Vagina (tissue), 2 donors: ENCODE measurements around the gene GAREM1. TPM values are rescaled to one million over a fixed set of nuclear protein-coding genes. Genes with fewer than 3 reads are reported as not detected.
"Not testable (repeated sequence)": the region's sequence is repeated elsewhere in the genome, so short reads cannot be mapped to it uniquely, and the experiment has no call there.

Experiments used
- DNase-seq, 2 donors: peaks; one replicate each; pipeline ENCODE4 v3.0.0-alpha.2; 2017; ENCODE audit errors: extremely low spot score in 2 of 2
- H3K27ac ChIP-seq: fragments of 200-600 bp; sonication (generic); one replicate; pipeline ENCODE4 v1.5.1; 2019
- H3K27me3 ChIP-seq: fragments of 200-600 bp; sonication (generic); one replicate; pipeline ENCODE4 v1.5.1; 2019
- H3K36me3 ChIP-seq, 2 donors: fragments of 200-600 bp; sonication (generic); one replicate each; pipeline ENCODE4 v1.5.1; 2017 to 2019
- H3K4me1 ChIP-seq: fragments of 200-600 bp; sonication (generic); one replicate; pipeline ENCODE4 v1.5.1; 2019
- H3K4me3 ChIP-seq, 2 donors: fragments of 200-600 bp; sonication (generic); 1 replicate in 1 of 2; 2 replicates in 1 of 2; pipeline ENCODE4 v1.5.1; 2016 to 2019
- H3K9me3 ChIP-seq: fragments of 200-600 bp; sonication (generic); one replicate; pipeline ENCODE4 v1.5.1; 2019
- POLR2A ChIP-seq, 2 donors: fragments of 450-650 bp; IDR thresholded peaks; one replicate each; pipeline ENCODE4 v1.6.1; 2017; ENCODE audit warnings: antibody characterized with exemption in 2 of 2, mild to moderate bottlenecking in 2 of 2, moderate library complexity in 2 of 2
- POLR2AphosphoS5 ChIP-seq, 2 donors: sonication (generic); formaldehyde crosslinking; IDR thresholded peaks; one replicate each; pipeline ENCODE4 v1.9.0; 2017; ENCODE audit warnings: antibody characterized with exemption in 2 of 2, mild to moderate bottlenecking in 2 of 2, low read depth in 1 of 2; ENCODE audit not compliant: insufficient read depth in 1 of 2
- intact Hi-C: fragments of 100-400 bp; cut with DNase I; formaldehyde crosslinking; loops from one replicate; pipeline ENCODE4 v1.15.1; 2023
- total RNA-seq: library from RNA; depleted of rRNA; stranded (reverse); fragments of >200 nt; gene quantifications from one replicate; pipeline ENCODE4 v1.2.3, GENCODE V29; 2016
- TF ChIP-seq, protein P1 (sequence below), 3 experiments: fragments of 450-650 bp in 2 of 3; fragments of 200-600 bp in 1 of 3; sonication (generic) in 1 of 3; IDR thresholded peaks; one replicate each; pipeline ENCODE4 v1.5.1; 2017 to 2019; ENCODE audit warnings: antibody characterized with exemption in 3 of 3, mild to moderate bottlenecking in 2 of 3, moderate library complexity in 2 of 3

The GAREM1 gene
- total RNA-seq, 1 donor from 2014 or later: 15.7 TPM

DNA sequence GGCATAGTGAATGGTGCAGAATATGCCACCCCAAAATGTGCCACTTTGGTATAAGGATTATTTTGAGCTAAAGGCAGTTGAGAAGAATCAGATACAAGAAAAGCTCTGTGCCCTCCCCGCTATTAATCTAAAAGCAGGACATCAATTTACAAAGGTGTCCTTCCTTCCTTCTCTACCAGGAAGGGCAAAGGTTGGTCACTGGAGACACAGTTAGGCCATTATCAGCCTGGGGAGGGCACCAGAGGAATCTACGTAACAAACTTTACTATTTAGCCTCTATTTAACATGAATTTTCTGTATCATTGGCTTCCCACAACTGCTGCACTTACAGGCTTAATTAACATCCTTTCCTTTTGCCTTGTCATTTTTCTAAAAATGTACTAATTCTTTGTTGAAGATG, 228.3 kb downstream of the GAREM1 start:
- H3K27ac ChIP-seq: no peak overlapping the region
- TF ChIP-seq, protein P1, sequence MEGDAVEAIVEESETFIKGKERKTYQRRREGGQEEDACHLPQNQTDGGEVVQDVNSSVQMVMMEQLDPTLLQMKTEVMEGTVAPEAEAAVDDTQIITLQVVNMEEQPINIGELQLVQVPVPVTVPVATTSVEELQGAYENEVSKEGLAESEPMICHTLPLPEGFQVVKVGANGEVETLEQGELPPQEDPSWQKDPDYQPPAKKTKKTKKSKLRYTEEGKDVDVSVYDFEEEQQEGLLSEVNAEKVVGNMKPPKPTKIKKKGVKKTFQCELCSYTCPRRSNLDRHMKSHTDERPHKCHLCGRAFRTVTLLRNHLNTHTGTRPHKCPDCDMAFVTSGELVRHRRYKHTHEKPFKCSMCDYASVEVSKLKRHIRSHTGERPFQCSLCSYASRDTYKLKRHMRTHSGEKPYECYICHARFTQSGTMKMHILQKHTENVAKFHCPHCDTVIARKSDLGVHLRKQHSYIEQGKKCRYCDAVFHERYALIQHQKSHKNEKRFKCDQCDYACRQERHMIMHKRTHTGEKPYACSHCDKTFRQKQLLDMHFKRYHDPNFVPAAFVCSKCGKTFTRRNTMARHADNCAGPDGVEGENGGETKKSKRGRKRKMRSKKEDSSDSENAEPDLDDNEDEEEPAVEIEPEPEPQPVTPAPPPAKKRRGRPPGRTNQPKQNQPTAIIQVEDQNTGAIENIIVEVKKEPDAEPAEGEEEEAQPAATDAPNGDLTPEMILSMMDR (IDR thresholded peaks at IDR 0.05): no peak
- TF ChIP-seq POLR2AphosphoS5 (IDR thresholded peaks at IDR 0.05; ENCODE audit: insufficient read depth in 1 of 2, low read depth in 1 of 2) (no peak), POLR2A (IDR thresholded peaks at IDR 0.05) (no peak)
- H3K36me3 ChIP-seq: no peaks in the 10 kb centered on the region
- no peak overlapping the region for H3K4me3 ChIP-seq
- H3K4me1 ChIP-seq: no peaks in the 10 kb centered on the region
- intact Hi-C loops: no loop called here
- no peaks in the 10 kb centered on the region for H3K27me3 ChIP-seq
- no peaks in the 10 kb centered on the region for H3K9me3 ChIP-seq
- DNase-seq: no peak

DNA sequence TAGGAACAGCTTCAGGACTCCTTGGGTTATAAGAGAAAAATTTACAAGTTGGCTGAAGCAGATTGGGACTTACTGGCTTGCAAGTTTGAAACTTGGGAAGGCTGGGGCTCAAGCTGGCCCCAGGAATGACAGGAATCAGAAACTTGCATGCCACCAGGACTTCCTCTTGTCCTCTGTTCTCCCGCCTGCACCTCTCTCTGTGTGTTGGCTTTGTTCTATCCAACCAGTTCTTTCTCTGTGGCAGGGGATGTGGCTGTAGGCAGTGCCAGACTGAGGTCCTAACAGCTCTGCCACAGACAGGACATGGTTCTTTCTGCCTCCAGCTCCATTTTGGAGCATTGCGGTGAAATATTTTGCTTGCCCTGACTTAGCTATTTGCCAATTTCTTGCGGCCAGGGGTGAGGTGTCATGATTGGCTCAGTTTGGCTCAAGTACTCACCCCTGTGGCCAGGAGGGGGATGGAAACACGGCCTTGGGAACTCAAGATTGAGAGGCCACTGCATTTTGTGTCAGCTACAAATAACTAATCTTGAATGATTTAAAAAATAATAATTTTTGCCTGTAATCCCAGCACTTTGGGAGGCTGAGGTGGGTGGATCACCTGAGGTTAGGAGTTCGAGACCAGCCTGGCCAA, 231.9 kb downstream of the GAREM1 start:
- Histone ChIP-seq H3K27me3 (no peaks in the 10 kb centered on the region), H3K36me3 (no peaks in the 10 kb centered on the region), H3K4me1 (no peaks in the 10 kb centered on the region), H3K4me3 (no peak overlapping the region), H3K27ac (no peak overlapping the region), H3K9me3 (no peaks in the 10 kb centered on the region)
- no peak for DNase-seq
- intact Hi-C loops: no loop called here
- no peak for TF ChIP-seq POLR2AphosphoS5 (IDR thresholded peaks at IDR 0.05; ENCODE audit: insufficient read depth in 1 of 2, low read depth in 1 of 2)
- TF ChIP-seq, protein P1 (IDR thresholded peaks at IDR 0.05): no peak
- no peak for TF ChIP-seq POLR2A (IDR thresholded peaks at IDR 0.05)

DNA sequence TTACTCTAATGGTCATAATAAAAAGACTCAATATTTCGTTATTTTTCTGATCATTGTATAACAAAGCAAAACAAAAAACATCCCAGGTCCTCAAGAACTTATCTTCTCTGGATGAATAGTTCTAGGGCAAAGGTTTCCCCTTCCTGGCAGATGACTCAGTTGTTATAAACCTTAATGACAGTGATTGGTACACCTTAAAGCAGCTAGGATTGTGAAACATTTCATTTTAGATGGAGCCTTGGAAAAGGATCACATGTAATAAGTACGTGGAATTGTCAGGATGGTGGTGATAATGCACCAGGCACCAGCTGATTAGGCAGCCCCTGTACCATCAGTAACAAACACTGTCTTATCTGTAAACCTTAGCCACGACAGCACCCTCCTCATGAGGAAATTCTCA, 233.6 kb downstream of the GAREM1 start:
- H3K27ac ChIP-seq: no peak overlapping the region
- H3K4me1 ChIP-seq: no peaks in the 10 kb centered on the region
- no peaks in the 10 kb centered on the region for H3K36me3 ChIP-seq
- DNase-seq: no peak
- no peaks in the 10 kb centered on the region for H3K9me3 ChIP-seq
- TF ChIP-seq POLR2AphosphoS5 (IDR thresholded peaks at IDR 0.05; ENCODE audit: insufficient read depth in 1 of 2, low read depth in 1 of 2) (no peak), POLR2A (IDR thresholded peaks at IDR 0.05) (no peak)
- TF ChIP-seq, protein P1 (IDR thresholded peaks at IDR 0.05): no peak
- H3K27me3 ChIP-seq: no peaks in the 10 kb centered on the region
- H3K4me3 ChIP-seq: no peak overlapping the region
- intact Hi-C loops: no loop called here

DNA sequence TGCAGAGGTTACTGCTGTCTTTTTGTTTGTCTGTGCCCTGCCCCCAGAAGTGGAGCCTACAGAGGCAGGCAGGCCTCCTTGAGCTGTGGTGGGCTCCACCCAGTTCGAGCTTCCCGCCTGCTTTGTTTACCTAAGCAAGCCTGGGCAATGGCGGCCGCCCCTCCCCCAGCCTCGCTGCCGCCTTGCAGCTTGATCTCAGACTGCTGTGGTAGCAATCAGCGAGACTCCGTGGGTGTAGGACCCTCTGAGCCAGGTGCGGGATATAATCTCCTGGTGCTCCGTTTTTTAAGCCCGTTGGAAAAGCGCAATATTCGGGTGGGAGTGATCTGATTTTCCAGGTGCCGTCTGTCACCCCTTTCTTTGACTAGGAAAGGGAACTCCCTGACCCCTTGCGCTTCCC, 237.3 kb downstream of the GAREM1 start:
- H3K27ac ChIP-seq, intact Hi-C loops, H3K4me1 ChIP-seq, H3K36me3 ChIP-seq, H3K27me3 ChIP-seq, H3K4me3 ChIP-seq, H3K9me3 ChIP-seq, DNase-seq: not testable (repeated sequence)

DNA sequence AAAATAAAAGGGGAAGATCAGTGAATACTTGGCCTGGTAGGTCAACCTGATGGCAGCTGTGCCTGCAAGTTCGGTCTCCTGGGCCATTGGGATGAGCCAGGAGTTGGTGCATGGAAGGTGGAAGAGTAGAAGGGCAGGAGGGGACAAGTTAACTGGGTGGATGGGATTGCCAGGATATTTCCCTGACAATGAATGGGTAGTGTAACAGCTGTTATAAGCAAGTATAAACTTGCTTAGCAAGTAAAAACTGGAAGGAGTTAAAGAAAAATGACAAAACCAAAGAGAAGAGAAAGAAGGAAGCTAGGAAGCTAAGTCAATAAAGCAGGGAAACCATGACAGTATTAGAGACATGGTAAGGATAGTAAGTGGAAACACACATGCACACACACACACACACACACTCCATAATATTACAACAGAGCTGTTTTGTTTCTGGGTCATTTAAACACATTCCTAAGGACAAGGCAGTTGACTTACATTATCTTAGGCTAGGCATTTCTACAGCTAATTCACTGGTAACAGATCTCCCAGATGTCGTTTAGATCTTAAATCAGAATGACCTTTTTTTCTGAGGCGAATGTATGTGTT, 251.2 kb downstream of the GAREM1 start:
- H3K4me1 ChIP-seq: no peaks in the 10 kb centered on the region
- H3K36me3 ChIP-seq: no peaks in the 10 kb centered on the region
- no peak overlapping the region for H3K4me3 ChIP-seq
- no peaks in the 10 kb centered on the region for H3K9me3 ChIP-seq
- DNase-seq: no peak
- TF ChIP-seq, protein P1 (IDR thresholded peaks at IDR 0.05): no peak
- no peak for TF ChIP-seq POLR2AphosphoS5 (IDR thresholded peaks at IDR 0.05; ENCODE audit: insufficient read depth in 1 of 2, low read depth in 1 of 2)
- no peak for TF ChIP-seq POLR2A (IDR thresholded peaks at IDR 0.05)
- no peak overlapping the region for H3K27ac ChIP-seq
- no peaks in the 10 kb centered on the region for H3K27me3 ChIP-seq
- intact Hi-C loops: no loop called here
